Lung (tissue), 12 donors: ENCODE data around the gene RAB24. TPM values are rescaled to one million over a fixed set of nuclear protein-coding genes. Genes with fewer than 3 reads are reported as not detected.

Experiments
- ATAC-seq: fragments of 200-7000 bp; cut with Tn5 transposase; one replicate; pipeline ENCODE4 v1.9.1; 2020; ENCODE audit warnings: moderate number of reproducible peaks; ENCODE audit not compliant: insufficient read depth, low FRiP score
- DNase-seq, 3 donors: peaks; one replicate each; pipeline ENCODE4 v3.0.0-alpha.2; 2013 to 2017
- H3K27ac ChIP-seq, 2 donors: one replicate each; pipeline ENCODE4 v1.5.1; 2013; ENCODE audit warnings: mild to moderate bottlenecking in 2 of 2, moderate library complexity in 2 of 2, control low read depth in 1 of 2, inconsistent platforms in 1 of 2, low read depth in 1 of 2, low read length in 1 of 2
- H3K27me3 ChIP-seq, 3 donors: one replicate each; pipeline ENCODE4 v1.5.1; 2013; ENCODE audit warnings: low read length in 2 of 3; ENCODE audit not compliant: control insufficient read depth in 3 of 3, insufficient read depth in 3 of 3
- H3K36me3 ChIP-seq, 4 donors: one replicate each; pipeline ENCODE4 v1.5.1; 2013; ENCODE audit warnings: low read length in 4 of 4, mild to moderate bottlenecking in 1 of 4, moderate library complexity in 1 of 4; ENCODE audit not compliant: control insufficient read depth in 4 of 4, insufficient read depth in 4 of 4
- H3K4me1 ChIP-seq, 5 donors: one replicate each; pipeline ENCODE4 v1.5.1; 2013; ENCODE audit warnings: low read length in 5 of 5, mild to moderate bottlenecking in 2 of 5, moderate library complexity in 1 of 5; ENCODE audit not compliant: control insufficient read depth in 5 of 5, insufficient read depth in 5 of 5
- H3K4me3 ChIP-seq: one replicate; pipeline ENCODE4 v1.5.1; 2013; ENCODE audit warnings: mild to moderate bottlenecking, control low read depth, moderate library complexity
- H3K9ac ChIP-seq, 2 donors: one replicate each; pipeline ENCODE4 v1.5.1; 2013; ENCODE audit warnings: low read length in 2 of 2, control low read depth in 1 of 2; ENCODE audit not compliant: insufficient read depth in 1 of 2
- H3K9me3 ChIP-seq, 4 donors: one replicate each; pipeline ENCODE4 v1.5.1; 2013; ENCODE audit warnings: low read length in 3 of 4, mild to moderate bottlenecking in 1 of 4, moderate library complexity in 1 of 4; ENCODE audit not compliant: control insufficient read depth in 4 of 4, insufficient read depth in 3 of 4
- WGBS, 2 donors: extraction: QIAGEN DNeasy Blood & Tissue Kit; methylation state at CpG; one replicate each; pipeline ENCODE4 v1.1.7; 2013; 5-methylcytosine and 5-hydroxymethylcytosine counted together
- polyA plus RNA-seq, 2 donors: library from polyadenylated mRNA; stranded (reverse); fragments of 200-250 nt; gene quantifications; one replicate each; pipeline ENCODE4 v1.2.1, GENCODE V29; 2013
- total RNA-seq, 2 donors: library from RNA; depleted of rRNA in 1 of 2; stranded (reverse); fragments of >200 nt in 1 of 2; gene quantifications; one replicate each; pipeline ENCODE4 v1.2.1, GENCODE V29; 2014 to 2021
- TF ChIP-seq, protein P1 (sequence below): IDR thresholded peaks from 2 replicates; pipeline ENCODE4 v1.5.1; 2012; ENCODE audit warnings: mild to moderate bottlenecking; ENCODE audit errors: control extremely low read depth, extremely low read depth
- donor health status: control.
- donor health status: control.
- donor health status: Bipolar disorder and iron deficiency.
- donor health status: healthy.
- donor health status: DM: yes; HTN: yes; CAD: no.

RAB24 gene
- total and polyA plus RNA-seq, 4 donors: 25.9 to 76.6 (median 42.4) TPM

GRCh38 chr5:177336112-177336511 lies 32.6 kb upstream of the RAB24 start:
- WGBS, 2 donors: 68 to 70% methylated on average over 12 of the region's 12 CpGs
- peaks cover 13 to 73% (median 30%) of the 10 kb centered on the region in 4 donors for H3K36me3 ChIP-seq
- DNase-seq: no peak

DNA sequence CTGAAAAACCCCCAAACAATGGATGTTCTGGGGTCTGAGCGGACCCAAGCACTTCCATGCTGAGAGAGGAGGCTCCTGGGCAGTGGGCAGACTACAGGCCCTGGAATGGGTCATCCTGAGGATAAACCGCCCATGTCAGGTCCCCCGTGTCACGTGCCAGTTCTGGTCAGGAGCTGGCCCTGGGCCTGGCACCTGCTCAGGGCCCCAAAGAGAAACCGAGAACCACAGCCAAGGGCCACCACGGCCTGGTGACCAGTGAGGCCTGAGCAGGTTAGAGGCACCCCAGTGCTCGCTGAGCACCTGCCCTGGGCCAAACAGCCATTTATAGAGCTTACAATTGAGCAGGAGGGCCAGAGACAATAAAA lies 32.2 kb upstream of the RAB24 start:
- Histone ChIP-seq H3K9ac (no peak overlapping the region), H3K36me3 (peaks cover 13 to 77% (median 30%) of the 10 kb centered on the region in 4 donors), H3K4me3 (no peak overlapping the region), H3K27ac (no peak overlapping the region), H3K27me3 (no peaks in the 10 kb centered on the region), H3K4me1 (no peaks in the 10 kb centered on the region), H3K9me3 (no peaks in the 10 kb centered on the region)
- 99% methylated on average over 7 of the region's 7 CpGs for WGBS, 2 donors
- TF ChIP-seq, protein P1, sequence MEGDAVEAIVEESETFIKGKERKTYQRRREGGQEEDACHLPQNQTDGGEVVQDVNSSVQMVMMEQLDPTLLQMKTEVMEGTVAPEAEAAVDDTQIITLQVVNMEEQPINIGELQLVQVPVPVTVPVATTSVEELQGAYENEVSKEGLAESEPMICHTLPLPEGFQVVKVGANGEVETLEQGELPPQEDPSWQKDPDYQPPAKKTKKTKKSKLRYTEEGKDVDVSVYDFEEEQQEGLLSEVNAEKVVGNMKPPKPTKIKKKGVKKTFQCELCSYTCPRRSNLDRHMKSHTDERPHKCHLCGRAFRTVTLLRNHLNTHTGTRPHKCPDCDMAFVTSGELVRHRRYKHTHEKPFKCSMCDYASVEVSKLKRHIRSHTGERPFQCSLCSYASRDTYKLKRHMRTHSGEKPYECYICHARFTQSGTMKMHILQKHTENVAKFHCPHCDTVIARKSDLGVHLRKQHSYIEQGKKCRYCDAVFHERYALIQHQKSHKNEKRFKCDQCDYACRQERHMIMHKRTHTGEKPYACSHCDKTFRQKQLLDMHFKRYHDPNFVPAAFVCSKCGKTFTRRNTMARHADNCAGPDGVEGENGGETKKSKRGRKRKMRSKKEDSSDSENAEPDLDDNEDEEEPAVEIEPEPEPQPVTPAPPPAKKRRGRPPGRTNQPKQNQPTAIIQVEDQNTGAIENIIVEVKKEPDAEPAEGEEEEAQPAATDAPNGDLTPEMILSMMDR: no peak
- no peak for DNase-seq
- no peak for ATAC-seq

More at GRCh38 chr5:177336112-177336511, 32.6 kb upstream of the RAB24 start:
- no peak for ATAC-seq
- Histone ChIP-seq H3K9me3 (no peaks in the 10 kb centered on the region), H3K4me3 (no peak overlapping the region), H3K9ac (no peak overlapping the region), H3K27me3 (no peaks in the 10 kb centered on the region), H3K4me1 (no peaks in the 10 kb centered on the region), H3K27ac (no peak overlapping the region)
- TF ChIP-seq, protein P1: no peak

DNA sequence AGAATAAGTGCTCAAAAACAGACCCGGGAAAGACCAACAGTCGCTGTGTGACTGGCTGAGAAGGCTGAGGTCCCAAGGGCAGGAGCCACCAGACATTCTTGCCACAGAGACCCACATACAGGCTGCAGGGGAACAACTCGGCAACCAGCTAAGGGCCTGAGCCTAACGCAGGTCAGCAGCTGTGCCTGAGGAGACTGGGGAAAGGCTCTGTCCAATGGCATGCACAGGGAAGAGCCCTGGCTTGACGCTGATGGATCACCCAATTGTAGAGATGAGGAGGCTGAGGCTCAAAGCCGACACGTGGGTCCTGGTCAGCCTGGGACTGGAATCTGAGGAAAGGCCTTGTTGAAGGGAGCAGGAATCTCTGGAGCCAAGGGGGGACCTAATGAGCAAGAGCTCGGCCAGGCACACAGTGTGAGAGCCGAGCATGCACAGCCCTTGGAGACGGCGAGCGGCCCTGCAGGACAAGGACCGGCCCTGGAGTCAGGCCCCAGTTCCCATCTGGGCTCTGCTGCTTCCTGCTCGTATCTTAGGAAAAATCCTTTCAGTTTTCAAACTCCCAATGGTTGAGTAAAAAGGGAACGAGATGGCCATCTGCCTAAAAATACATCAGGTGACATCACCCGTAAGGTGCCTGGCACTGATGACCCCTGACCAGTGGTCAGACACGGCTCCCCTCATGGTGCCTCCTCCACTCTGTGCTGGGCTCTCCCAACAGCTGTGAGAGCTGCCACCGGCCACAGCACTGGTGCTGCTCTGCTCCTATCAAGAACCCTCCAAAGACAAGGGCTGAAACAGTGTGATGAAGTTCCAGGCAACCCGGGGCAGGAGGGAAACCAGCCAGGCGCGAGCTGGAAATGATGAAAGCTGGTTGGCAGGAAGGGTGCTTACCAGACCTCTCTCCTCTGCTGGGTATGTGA lies 31.5 kb upstream of the RAB24 start:
- TF ChIP-seq, protein P1: no peak
- H3K9ac ChIP-seq: no peak overlapping the region
- H3K9me3 ChIP-seq: no peaks in the 10 kb centered on the region
- peaks cover 13 to 84% (median 30%) of the 10 kb centered on the region in 4 donors for H3K36me3 ChIP-seq
- ATAC-seq (no peak), DNase-seq (no peak)
- no peak overlapping the region for H3K4me3 ChIP-seq
- no peak overlapping the region for H3K27ac ChIP-seq
- no peaks in the 10 kb centered on the region for H3K27me3 ChIP-seq
- no peaks in the 10 kb centered on the region for H3K4me1 ChIP-seq
- WGBS, 2 donors: 91 to 92% methylated on average over 21 of the region's 21 CpGs
